Endothelial cell (in vitro differentiated cells): ENCODE measurements around the gene ADAM17. TPM values are rescaled to one million over a fixed set of nuclear protein-coding genes. Genes with fewer than 3 reads are reported as not detected.

Experiments
- DNase-seq: peaks from one replicate; pipeline ENCODE4 v3.0.0; 2021; ENCODE audit warnings: low spot score
- H3K27ac Mint-ChIP-seq: one replicate; pipeline ENCODE4 v1.8.0; 2021; ENCODE audit warnings: mixed read lengths, inconsistent platforms; ENCODE audit not compliant: unreplicated experiment
- H3K27me3 Mint-ChIP-seq: one replicate; pipeline ENCODE4 v1.8.0; 2021; ENCODE audit warnings: mild to moderate bottlenecking, moderate library complexity, mixed read lengths, inconsistent platforms; ENCODE audit not compliant: unreplicated experiment
- H3K36me3 Mint-ChIP-seq: one replicate; pipeline ENCODE4 v1.8.0; 2021; ENCODE audit warnings: mild to moderate bottlenecking, low read depth, mixed read lengths, inconsistent platforms; ENCODE audit not compliant: unreplicated experiment
- H3K4me1 Mint-ChIP-seq: one replicate; pipeline ENCODE4 v1.8.0; 2021; ENCODE audit warnings: mild to moderate bottlenecking, mixed read lengths, inconsistent platforms; ENCODE audit not compliant: unreplicated experiment
- H3K4me3 Mint-ChIP-seq: one replicate; pipeline ENCODE4 v1.8.0; 2021; ENCODE audit warnings: mild to moderate bottlenecking, mixed read lengths, inconsistent platforms; ENCODE audit not compliant: unreplicated experiment
- H3K9me3 Mint-ChIP-seq: one replicate; pipeline ENCODE4 v1.8.0; 2021; ENCODE audit warnings: mixed read lengths, inconsistent platforms; ENCODE audit not compliant: unreplicated experiment
- long read RNA-seq: library from polyadenylated mRNA; unstranded; transcript quantifications from one replicate; pipeline ENCODE4 v2.0.0, GENCODE V29; 2020; ENCODE audit not compliant: unreplicated experiment
- total RNA-seq: library from RNA; stranded (reverse); fragmentation: NEBNext Ultra II Directional; extraction: Animal tissue kit (Norgen Biotek cat#: 25700); gene quantifications from one replicate; pipeline ENCODE4 v1.2.1, GENCODE V29; 2021; ENCODE audit not compliant: unreplicated experiment
- TF ChIP-seq, protein P1 (sequence below): fragments of 200-600 bp; sonication (generic); IDR thresholded peaks from one replicate; pipeline ENCODE4 v1.5.0; 2021; ENCODE audit warnings: antibody characterized with exemption; ENCODE audit not compliant: unreplicated experiment

Gene ADAM17
- total RNA-seq = 39.7 TPM
- long read RNA-seq, full-length matches to known transcripts = 6 of 16 reads
- long read RNA-seq, partial matches to known transcripts = 3 of 16 reads
- long read RNA-seq, other reads (novel, unspliced or antisense) = 7 of 16 reads

GRCh38 chr2:9555297-9556120 lies at the start of gene ADAM17:
TSS of gene ADAM17 (minus strand) at chr2:9555830. CDS start at chr2:9555605, 225 bp downstream.
- H3K9me3 Mint-ChIP-seq = no peaks in the 10 kb centered on the region
- peaks cover 23% of the 10 kb centered on the region for H3K4me1 Mint-ChIP-seq
- TF ChIP-seq, protein P1, sequence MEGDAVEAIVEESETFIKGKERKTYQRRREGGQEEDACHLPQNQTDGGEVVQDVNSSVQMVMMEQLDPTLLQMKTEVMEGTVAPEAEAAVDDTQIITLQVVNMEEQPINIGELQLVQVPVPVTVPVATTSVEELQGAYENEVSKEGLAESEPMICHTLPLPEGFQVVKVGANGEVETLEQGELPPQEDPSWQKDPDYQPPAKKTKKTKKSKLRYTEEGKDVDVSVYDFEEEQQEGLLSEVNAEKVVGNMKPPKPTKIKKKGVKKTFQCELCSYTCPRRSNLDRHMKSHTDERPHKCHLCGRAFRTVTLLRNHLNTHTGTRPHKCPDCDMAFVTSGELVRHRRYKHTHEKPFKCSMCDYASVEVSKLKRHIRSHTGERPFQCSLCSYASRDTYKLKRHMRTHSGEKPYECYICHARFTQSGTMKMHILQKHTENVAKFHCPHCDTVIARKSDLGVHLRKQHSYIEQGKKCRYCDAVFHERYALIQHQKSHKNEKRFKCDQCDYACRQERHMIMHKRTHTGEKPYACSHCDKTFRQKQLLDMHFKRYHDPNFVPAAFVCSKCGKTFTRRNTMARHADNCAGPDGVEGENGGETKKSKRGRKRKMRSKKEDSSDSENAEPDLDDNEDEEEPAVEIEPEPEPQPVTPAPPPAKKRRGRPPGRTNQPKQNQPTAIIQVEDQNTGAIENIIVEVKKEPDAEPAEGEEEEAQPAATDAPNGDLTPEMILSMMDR = no peak

GRCh38 chr2:9602412-9602811 lies 46.8 kb upstream of the ADAM17 start:
- no peak overlapping the region for H3K4me3 Mint-ChIP-seq
- TF ChIP-seq, protein P1 = no peak
- DNase-seq = no peak
- no peaks in the 10 kb centered on the region for H3K4me1 Mint-ChIP-seq
- H3K36me3 Mint-ChIP-seq = peaks cover 28% of the 10 kb centered on the region
- no peaks in the 10 kb centered on the region for H3K9me3 Mint-ChIP-seq
- H3K27ac Mint-ChIP-seq = no peak overlapping the region
- no peaks in the 10 kb centered on the region for H3K27me3 Mint-ChIP-seq

More at GRCh38 chr2:9555297-9556120, at the start of gene ADAM17:
- H3K27me3 Mint-ChIP-seq = peaks cover 7% of the 10 kb centered on the region
- H3K4me3 Mint-ChIP-seq = peak within 1 kb of the TSS; percentile 98
- peak; percentile 88 for DNase-seq
- peak within 1 kb of the TSS; percentile 99 for H3K27ac Mint-ChIP-seq
- peaks cover 7% of the 10 kb centered on the region for H3K36me3 Mint-ChIP-seq

DNA sequence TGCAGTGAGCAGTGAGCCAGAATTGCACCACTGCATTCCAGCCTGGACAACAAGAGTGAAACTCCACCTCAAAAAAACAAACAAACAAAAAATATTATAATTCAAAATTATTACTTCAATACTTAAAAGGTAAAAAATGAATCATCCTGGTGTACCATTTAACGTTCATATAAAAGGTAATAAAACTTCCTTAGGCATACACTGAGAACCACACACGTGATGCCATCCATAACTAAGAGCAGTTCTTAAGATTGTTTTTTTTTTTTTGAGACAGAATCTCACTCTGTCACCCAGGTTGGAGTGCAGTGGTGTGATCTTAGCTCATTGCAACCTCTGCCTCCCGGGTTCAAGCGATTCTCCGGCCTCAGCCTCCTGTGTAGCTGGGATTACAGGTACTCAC lies 45.8 kb upstream of the ADAM17 start:
- Mint-ChIP-seq H3K27me3 (no peaks in the 10 kb centered on the region), H3K4me1 (no peaks in the 10 kb centered on the region), H3K9me3 (no peaks in the 10 kb centered on the region), H3K4me3 (no peak overlapping the region), H3K36me3 (peaks cover 28% of the 10 kb centered on the region), H3K27ac (no peak overlapping the region)
- TF ChIP-seq, protein P1 = no peak
- DNase-seq = no peak

DNA sequence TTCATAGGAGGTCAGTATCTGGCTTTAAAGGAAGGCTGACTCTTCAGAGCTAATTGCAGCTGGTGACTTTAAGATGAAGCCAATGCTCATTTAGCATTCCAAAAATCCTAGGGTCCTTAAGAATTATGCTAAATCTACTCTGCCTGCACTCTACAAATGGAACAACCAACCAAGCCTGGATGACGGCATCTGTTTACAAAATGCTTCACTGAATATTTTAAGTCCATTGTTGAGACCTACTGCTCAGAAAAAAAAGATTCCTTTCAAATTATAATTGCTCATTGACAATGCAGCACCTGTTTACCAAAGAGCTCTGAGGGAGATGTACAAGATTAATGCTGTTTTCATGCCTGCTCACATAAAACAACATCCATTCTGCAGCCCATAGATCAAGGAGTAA lies 43.8 kb upstream of the ADAM17 start:
- TF ChIP-seq, protein P1 = no peak
- Mint-ChIP-seq H3K36me3 (peaks cover 28% of the 10 kb centered on the region), H3K27me3 (peaks cover 1% of the 10 kb centered on the region), H3K4me1 (no peaks in the 10 kb centered on the region), H3K27ac (no peak overlapping the region), H3K9me3 (no peaks in the 10 kb centered on the region), H3K4me3 (peak overlapping the region; percentile 33)
- no peak for DNase-seq

DNA sequence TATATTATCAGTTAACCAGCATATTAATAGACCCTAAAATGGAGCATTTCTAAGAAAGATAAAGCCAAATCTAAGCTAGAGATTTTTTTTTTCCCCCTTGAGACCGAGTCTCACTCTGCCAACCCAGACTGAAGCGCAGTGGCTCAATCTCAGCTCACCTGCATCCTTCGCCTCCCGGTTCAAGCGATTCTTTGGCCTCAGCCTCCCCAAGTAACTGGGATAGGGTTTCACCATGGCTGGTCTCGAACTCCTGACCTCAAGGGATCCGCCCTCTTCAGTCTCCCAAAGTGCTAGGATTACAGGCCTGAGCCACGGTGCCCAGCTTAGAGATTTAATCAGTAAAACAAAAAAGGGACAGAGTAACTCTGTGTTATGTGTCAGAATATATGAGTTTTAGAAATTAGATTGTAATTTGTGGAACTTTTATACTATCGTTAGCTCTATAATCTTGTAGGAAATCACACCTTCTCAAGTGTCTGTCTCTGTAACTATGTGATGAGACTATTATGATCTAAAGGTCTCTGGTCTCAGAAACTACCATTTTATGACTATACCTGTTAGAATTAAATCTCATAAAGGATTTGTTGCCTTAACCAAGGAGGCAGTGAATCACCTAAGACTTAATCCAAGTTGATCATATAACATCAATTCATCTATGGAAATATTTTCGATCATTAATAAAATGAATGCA lies 41.1 kb upstream of the ADAM17 start:
- Mint-ChIP-seq H3K4me1 (no peaks in the 10 kb centered on the region), H3K4me3 (no peak overlapping the region), H3K36me3 (peaks cover 24% of the 10 kb centered on the region), H3K27me3 (peaks cover 1% of the 10 kb centered on the region), H3K27ac (no peak overlapping the region), H3K9me3 (no peaks in the 10 kb centered on the region)
- TF ChIP-seq, protein P1 = no peak
- no peak for DNase-seq
